GM12878 (cell line): ENCODE results near the gene ECI1. TPM values are rescaled to one million over a fixed set of nuclear protein-coding genes. Genes with fewer than 3 reads are reported as not detected.

ENCODE experiments used
- ATAC-seq: fragments of 200-7000 bp; cut with Tn5 transposase; 3 replicates; pipeline ENCODE4 v1.9.1; 2020; ENCODE audit warnings: mild to moderate bottlenecking, moderate library complexity
- BruUV-seq: library from RNA; stranded (reverse); fragments of 400-500 nt; replicated peaks from 2 replicates; lab custom pipeline; 2021; lab: Mats Ljungman, UMichigan
- CTCF ChIA-PET: fragments of 300-600 bp; sonication (Branson Sonifier 250); formaldehyde crosslinking; extraction: SDS; loops from one replicate; lab custom pipeline; 2021; ENCODE audit warnings: inconsistent platforms; lab: Yijun Ruan, JAX
- POLR2A ChIA-PET: fragments of 350-600 bp; formaldehyde crosslinking; extraction: SDS; loops from one replicate; lab custom pipeline; 2021; ENCODE audit warnings: inconsistent platforms; lab: Charles Lee
- RAD21 ChIA-PET: fragments of 300-600 bp; sonication (Branson Sonifier 250); formaldehyde crosslinking; loops from one replicate; lab custom pipeline; 2023; ENCODE audit warnings: antibody characterized with exemption; ENCODE audit not compliant: unreplicated experiment; lab: Charles Lee
- SMC1A ChIA-PET: fragments of 300-600 bp; sonication (Branson Sonifier 250); formaldehyde crosslinking; loops from one replicate; lab custom pipeline; 2023; ENCODE audit not compliant: unreplicated experiment, uncharacterized antibody; lab: Charles Lee
- DNase-seq: peaks from one replicate; pipeline ENCODE4 v3.0.0-alpha.2; 2011; ENCODE audit warnings: low read depth, low spot score
- FAIRE-seq: peaks from 3 replicates; lab custom pipeline; 2011; peaks lifted over from hg19 to GRCh38; lab: Jason Lieb, UNC
- H2AFZ ChIP-seq: 2 replicates; pipeline ENCODE4 v1.6.0; 2011; ENCODE audit warnings: low read depth, low read length, control low read depth; ENCODE audit not compliant: control insufficient read depth
- H3K27ac ChIP-seq: 2 replicates; pipeline ENCODE4 v1.5.1; 2011; ENCODE audit warnings: control low read depth; ENCODE audit not compliant: control insufficient read depth, insufficient read depth
- H3K27me3 ChIP-seq, 2 experiments: replicated peaks in 1 of 2; 2 replicates each; pipeline versions ENCODE4 v1.6.0 to v1.6.1; 2011; ENCODE audit warnings: low read length in 1 of 2; ENCODE audit not compliant: control insufficient read depth in 2 of 2, insufficient read depth in 2 of 2
- H3K36me3 ChIP-seq, 2 experiments: 2 replicates each; pipeline ENCODE4 v1.5.1; 2011; ENCODE audit warnings: low read length in 1 of 2; ENCODE audit not compliant: control insufficient read depth in 2 of 2, insufficient read depth in 2 of 2
- H3K4me1 ChIP-seq: 2 replicates; pipeline ENCODE4 v1.6.1; 2011; ENCODE audit warnings: mild to moderate bottlenecking, low read length, moderate library complexity, mixed read lengths; ENCODE audit not compliant: control insufficient read depth, insufficient read depth
- H3K4me2 ChIP-seq: 2 replicates; pipeline ENCODE4 v1.6.0; 2011; ENCODE audit warnings: control low read depth; ENCODE audit not compliant: control insufficient read depth, insufficient read depth
- H3K4me3 ChIP-seq: fragments of 200-600 bp; sonication (generic); 2 replicates; pipeline ENCODE4 v1.5.1; 2016
- H3K79me2 ChIP-seq: 2 replicates; pipeline ENCODE4 v1.6.0; 2011; ENCODE audit warnings: low read length; ENCODE audit not compliant: control insufficient read depth, insufficient read depth
- H3K9ac ChIP-seq: 2 replicates; pipeline ENCODE4 v1.8.0; 2011; ENCODE audit warnings: low read length, control low read depth, mixed read lengths; ENCODE audit not compliant: control insufficient read depth, insufficient read depth
- H3K9me3 ChIP-seq: replicated peaks from 3 replicates; pipeline ENCODE4 v1.5.1; 2011; ENCODE audit warnings: mild to moderate bottlenecking, low read length; ENCODE audit not compliant: control insufficient read depth, insufficient read depth
- H4K20me1 ChIP-seq: 2 replicates; pipeline ENCODE4 v1.6.0; 2011; ENCODE audit not compliant: control insufficient read depth, insufficient read depth
- BMI1 ChIP-seq: fragments of 450-650 bp; IDR thresholded peaks from 2 replicates; pipeline ENCODE4 v1.6.1; 2016; ENCODE audit warnings: mild to moderate bottlenecking, moderate library complexity, borderline replicate concordance
- CHD4 ChIP-seq: fragments of 200-600 bp; sonication (generic); IDR thresholded peaks from 2 replicates; pipeline ENCODE4 v1.6.1; 2016; ENCODE audit warnings: mild to moderate bottlenecking
- CUX1 ChIP-seq: IDR thresholded peaks from 2 replicates; pipeline ENCODE4 v1.6.1; 2012; ENCODE audit warnings: improper control_type of control experiment, low read depth, low read length; ENCODE audit not compliant: insufficient replicate concordance
- ELK1 ChIP-seq: IDR thresholded peaks from 2 replicates; pipeline ENCODE4 v1.6.1; 2012; ENCODE audit warnings: low read depth, low read length, improper control_type of control experiment
- NR2C1 ChIP-seq: fragments of 450-650 bp; IDR thresholded peaks from 2 replicates; pipeline ENCODE4 v1.6.1; 2017; ENCODE audit warnings: antibody characterized with exemption, mild to moderate bottlenecking, moderate library complexity
- RAD21 ChIP-seq: IDR thresholded peaks from 2 replicates; pipeline ENCODE4 v1.6.1; 2011; ENCODE audit warnings: mild to moderate bottlenecking, low read depth, low read length, moderate library complexity; ENCODE audit not compliant: insufficient read depth
- ZZZ3 ChIP-seq: IDR thresholded peaks from 2 replicates; pipeline ENCODE4 v1.6.1; 2011; ENCODE audit warnings: low read depth; ENCODE audit not compliant: control insufficient read depth, insufficient read length
- WGBS: methylation state at CpG from one replicate; pipeline ENCODE4 v1.1.6; 2016; ENCODE audit warnings: low lambda C conversion rate; ENCODE audit not compliant: insufficient replicate concordance, insufficient coverage; ENCODE audit errors: missing lambda C conversion rate; 5-methylcytosine and 5-hydroxymethylcytosine counted together
- in situ Hi-C: fragments of 300-500 bp; cut with MboI; formaldehyde crosslinking; loops from 9 replicates; pipeline ENCODE4 v1.14.3; 2018; ENCODE audit warnings: mixed read lengths
- intact Hi-C: fragments of 100-400 bp; cut with micrococcal nuclease; formaldehyde crosslinking; loops from one replicate; pipeline ENCODE4 v1.14.2; 2022; ENCODE audit not compliant: unreplicated experiment
- polyA plus RNA-seq, 11 experiments: library from polyadenylated mRNA; depleted of rRNA in 4 of 11; unstranded in 6 of 11; stranded (reverse) in 5 of 11; fragments of >200 nt; fragmentation: Nextera tagmentation in 4 of 11; fragmentation: Illumina TruSeq in 1 of 11; extraction: Ambion mirVana in 4 of 11; extraction: Trizol in 1 of 11; gene quantifications; 1 replicate in 1 of 11; 2 replicates in 10 of 11; pipeline versions ENCODE4 v1.2.1 to v1.2.3, GENCODE V29; 2011 to 2016; ENCODE audit warnings: inconsistent platforms in 2 of 11, missing spikeins in 2 of 11, low read depth in 1 of 11
- total RNA-seq, 4 experiments: library from RNA; depleted of rRNA in 3 of 4; stranded (reverse); fragments of >200 nt in 3 of 4; fragmentation: Illumina TruSeq in 1 of 4; extraction: Trizol in 1 of 4; gene quantifications; 2 replicates each; pipeline versions ENCODE4 v1.2.1 to v1.2.3, GENCODE V29; 2013 to 2021

ECI1 gene
- total and polyA plus RNA-seq, 10 of the 15 experiments (the other 5 are each of a cell fraction or from before 2014, with no cell fraction given) = 2.2 to 82.1 (median 24.8) TPM

- Histone ChIP-seq H2AFZ (no peak overlapping the region), H3K9ac (no peak overlapping the region), H3K9me3 (no peaks in the 10 kb centered on the region), H3K27ac (no peak overlapping the region), H3K4me1 (peaks cover 10% of the 10 kb centered on the region)
- ChIA-PET POLR2A (no interaction called here), CTCF (interaction anchor here (0.8 kb wide), 1 partner anchor 125 kb away, joined by 3 read pairs; no protein-coding TSS in a partner anchor), RAD21 (interaction anchor here (1.0 kb wide), 1 partner anchor 41 kb away, joined by 6 read pairs; no protein-coding TSS in a partner anchor)
- 93% methylated on average over 21 of the region's 22 CpGs for WGBS
- no peak for FAIRE-seq
- no peak for DNase-seq
- ATAC-seq = no peak
- intact Hi-C loops = no loop called here
- TF ChIP-seq ZZZ3 (no peak), NR2C1 (no peak), CHD4 (no peak), BMI1 (no peak), CUX1 (no peak), RAD21 (no peak), ELK1 (no peak)
- TF ChIP-seq, all 136 proteins: peak for 0
- no TSS peak for BruUV-seq
- in situ Hi-C loops = no loop called here
- H3K4me2 ChIP-seq = no peak overlapping the region
- no peaks in the 10 kb centered on the region for H3K79me2 ChIP-seq
- no peak overlapping the region for H3K4me3 ChIP-seq
- H3K27me3 ChIP-seq = no peaks in the 10 kb centered on the region
- H3K36me3 ChIP-seq = no peaks in the 10 kb centered on the region
- SMC1A ChIA-PET = interaction anchor here (1.1 kb wide), 1 partner anchor 190 kb away, joined by 3 read pairs; no protein-coding TSS in a partner anchor
- no peaks in the 10 kb centered on the region for H4K20me1 ChIP-seq
Measured at GRCh38 chr16:2297506-2297860, 46.1 kb upstream of the ECI1 start.
